HL-60/S4 treated with retinoic acid at 250 ng/mL for 4 days and 3 days (cell line): ENCODE results near the gene ANKRD13D.

Source experiments
- in situ Hi-C: fragments of 300-500 bp; cut with MboI; formaldehyde crosslinking; loops from 2 replicates; pipeline ENCODE4 v1.7.0; 2022; ENCODE audit warnings: low sequenced_read_pairs

Gene ANKRD13D

DNA sequence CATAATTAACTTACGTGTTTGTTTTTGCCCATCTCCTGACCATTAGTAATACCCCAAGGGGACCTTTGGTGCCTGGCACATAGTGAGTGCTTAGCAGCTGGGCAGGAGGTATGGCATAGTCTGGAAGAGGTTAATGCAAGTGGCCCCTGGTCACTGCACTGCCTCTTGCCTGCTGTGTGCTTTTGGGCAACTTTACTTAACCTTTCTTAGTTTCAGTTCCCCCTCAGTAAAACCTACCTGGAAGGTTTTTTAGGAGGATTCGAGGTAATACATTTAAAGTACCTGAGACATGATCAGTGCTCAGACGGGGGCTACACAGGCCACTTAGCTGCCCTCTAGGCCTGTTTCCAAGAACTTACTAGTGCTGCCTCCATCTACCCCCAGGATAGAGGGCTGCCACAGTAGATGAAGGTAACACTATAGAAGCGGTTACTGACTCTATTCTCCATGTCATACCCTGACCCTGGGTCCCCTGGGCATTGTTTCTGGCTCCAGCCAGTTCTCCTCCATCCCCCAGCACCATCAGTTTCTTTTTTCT, 60.9 kb downstream of the ANKRD13D start:
- in situ Hi-C loops: no loop called here

DNA sequence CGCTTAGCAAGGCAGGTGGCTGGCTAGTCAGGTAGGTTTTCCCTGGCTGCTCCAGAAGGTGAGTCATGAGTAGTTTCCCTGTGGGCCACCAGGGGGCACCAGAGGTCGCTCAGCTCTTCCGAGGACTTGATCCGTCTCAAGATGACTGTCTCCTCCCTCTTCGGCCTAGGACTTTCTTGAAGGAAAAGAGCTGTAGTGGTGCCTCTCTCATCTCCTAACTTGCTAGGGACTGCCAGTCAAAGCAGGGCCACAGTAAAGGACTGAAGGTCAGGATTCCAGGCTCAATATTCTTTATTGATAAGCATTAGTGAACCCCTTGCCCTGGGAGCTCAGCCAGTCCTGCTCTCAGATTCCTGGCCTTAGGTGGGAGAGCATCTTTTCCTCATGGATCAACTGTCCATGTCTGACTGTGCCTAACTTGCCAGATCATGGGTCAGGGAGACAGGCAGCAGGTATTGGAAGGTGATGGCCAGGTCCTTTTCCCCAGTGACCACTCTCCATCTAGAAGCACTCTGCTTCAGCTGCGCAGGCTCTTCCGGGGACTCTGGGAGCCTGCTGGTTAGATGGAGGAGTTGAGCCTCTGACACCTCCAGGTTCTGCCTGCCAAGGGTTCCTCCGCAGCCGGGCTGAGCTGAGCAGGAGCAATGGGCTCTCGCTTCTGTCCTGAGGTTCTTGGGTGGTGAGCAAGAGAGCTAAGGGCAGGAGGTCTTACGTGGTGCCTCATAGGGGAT, 62.3 kb downstream of the ANKRD13D start:
- in situ Hi-C loops: no loop called here
